AG10803 (cell line): ENCODE measurements around the gene LDB2.

Experiments
- DNase-seq: peaks from one replicate; pipeline ENCODE4 v3.0.0; 2010; ENCODE audit warnings: low read depth
- H3K4me3 ChIP-seq: 2 replicates; pipeline ENCODE4 v1.5.1; 2011; ENCODE audit warnings: mild to moderate bottlenecking, low read length, control low read depth
- CTCF ChIP-seq: conservative IDR thresholded peaks from 2 replicates; pipeline ENCODE4 v1.5.1; 2011; ENCODE audit warnings: mild to moderate bottlenecking, low read length, control low read depth, inconsistent platforms

LDB2 gene

DNA sequence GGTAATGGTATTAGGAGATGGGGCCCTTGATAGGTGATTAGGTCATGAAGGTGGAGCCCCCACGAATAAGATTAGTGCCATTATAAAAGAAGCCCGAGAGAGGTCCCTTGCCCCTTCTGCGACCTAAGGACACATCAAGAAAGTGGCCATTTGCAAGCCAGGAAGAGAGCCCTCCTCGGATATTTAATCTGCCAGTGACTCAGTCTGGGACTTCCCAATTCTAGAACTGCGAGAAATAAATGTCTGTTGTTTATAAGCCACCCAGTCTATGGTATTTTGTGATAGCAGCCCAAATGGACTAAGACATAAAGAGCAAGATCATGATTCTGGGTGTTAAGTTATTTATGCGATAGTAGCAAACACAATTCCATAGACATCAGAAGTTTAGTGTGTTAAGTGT is 192.2 kb downstream of the LDB2 start:
- DNase-seq = no peak

DNA sequence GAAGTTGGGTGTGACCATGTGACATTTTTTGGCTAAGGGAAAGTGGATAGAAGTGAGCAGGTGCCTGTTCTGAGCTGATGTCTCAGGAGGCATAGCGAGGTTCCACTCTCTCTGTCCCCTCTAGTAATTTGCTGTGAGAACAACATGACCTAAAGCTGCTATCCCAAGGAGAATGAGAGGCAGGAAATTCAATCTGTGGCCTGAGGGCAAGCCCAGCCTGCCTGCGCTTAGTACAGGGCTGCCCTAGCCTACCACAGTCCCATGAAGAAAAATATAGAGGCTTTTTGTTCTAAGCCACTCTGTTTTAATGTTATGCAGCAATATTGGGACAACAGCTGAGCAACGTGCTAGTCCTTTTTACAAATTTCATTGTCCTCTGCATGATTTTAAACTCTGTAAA is 193.1 kb downstream of the LDB2 start:
- no peak for TF ChIP-seq CTCF
- no peak for DNase-seq
- H3K4me3 ChIP-seq = no peak overlapping the region

More for the DNA sequence above, 192.2 kb downstream of the LDB2 start:
- no peak for TF ChIP-seq CTCF
- no peak overlapping the region for H3K4me3 ChIP-seq

DNA sequence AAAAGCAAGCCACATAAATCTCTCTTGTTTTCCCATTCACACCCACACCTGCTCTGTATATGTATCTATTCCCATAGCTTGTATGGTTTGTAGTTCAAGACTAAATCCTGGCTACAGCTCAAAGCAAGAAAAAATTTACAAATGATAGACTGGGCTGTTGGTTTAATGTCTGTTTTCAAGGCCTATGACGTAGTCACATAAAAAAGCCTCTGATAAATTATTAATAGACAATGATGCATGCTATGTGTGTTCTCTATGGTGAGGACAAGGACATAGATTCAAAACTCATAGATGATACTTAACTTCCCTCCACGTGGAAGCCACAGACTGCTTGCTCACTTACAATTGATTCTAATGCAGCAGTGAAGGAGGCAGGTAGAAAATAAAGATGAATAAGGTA is 194.0 kb downstream of the LDB2 start:
- TF ChIP-seq CTCF = no peak
- H3K4me3 ChIP-seq = no peak overlapping the region
- no peak for DNase-seq

DNA sequence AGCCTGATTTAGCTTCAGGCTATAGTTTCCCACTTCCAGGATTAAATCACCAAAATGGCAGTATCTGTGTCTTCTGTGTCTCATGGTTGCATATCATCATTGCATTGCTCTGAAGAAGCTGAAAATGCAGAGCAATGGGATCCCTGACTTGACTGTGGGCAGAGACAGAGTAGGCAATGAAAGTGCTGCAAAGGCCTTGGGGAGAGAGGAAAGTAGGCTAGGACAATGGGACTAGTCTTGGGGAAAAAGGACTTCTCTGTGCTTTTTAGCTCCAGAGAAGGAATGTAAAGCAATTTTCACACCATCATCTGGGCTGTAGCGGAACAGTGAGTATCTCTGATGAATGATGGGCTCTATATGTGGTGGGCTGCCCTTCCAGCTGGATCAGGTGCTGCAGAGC is 202.5 kb downstream of the LDB2 start:
- H3K4me3 ChIP-seq = no peak overlapping the region
- no peak for DNase-seq
- TF ChIP-seq CTCF = no peak

DNA sequence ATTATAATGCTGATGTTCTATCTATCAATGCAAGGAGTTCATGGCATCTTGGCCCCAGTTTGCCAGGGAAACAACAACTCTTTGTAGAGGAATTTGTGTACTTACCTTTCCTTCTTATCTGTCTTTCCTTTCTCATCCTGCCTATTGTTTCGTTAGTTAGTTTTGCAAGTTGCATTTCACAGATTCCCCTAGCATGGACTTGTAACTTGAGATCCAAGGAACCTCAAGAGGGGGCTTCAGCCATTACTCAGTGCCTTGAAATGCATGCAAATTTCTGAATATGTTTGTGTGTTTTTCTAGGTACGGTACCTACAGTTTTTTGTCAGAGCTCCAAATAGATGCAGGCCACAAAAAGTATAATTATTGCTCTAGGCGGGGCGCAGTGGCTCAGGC is 203.6 kb downstream of the LDB2 start:
- no peak for TF ChIP-seq CTCF
- DNase-seq = no peak
- H3K4me3 ChIP-seq = no peak overlapping the region

- H3K4me3 ChIP-seq = no peak overlapping the region
- no peak for TF ChIP-seq CTCF
These were observed 204.1 kb downstream of the LDB2 start for GRCh38 chr4:16694173-16694883.

GRCh38 chr4:16693641-16694040 is 204.8 kb downstream of the LDB2 start:
- no peak overlapping the region for H3K4me3 ChIP-seq

More at GRCh38 chr4:16694173-16694883, 204.1 kb downstream of the LDB2 start:
- no peak for DNase-seq

More at GRCh38 chr4:16693641-16694040, 204.8 kb downstream of the LDB2 start:
- no peak for DNase-seq
- no peak for TF ChIP-seq CTCF
